ENCODE measurements around the gene PCDH12. TPM values are rescaled to one million over a fixed set of nuclear protein-coding genes. Genes with fewer than 3 reads are reported as not detected.

The PCDH12 gene
- total and polyA plus RNA-seq, 2 donors (not counting 1 experiment from before 2014, with no cell fraction given): 0.01 TPM; not detected in 1

DNA sequence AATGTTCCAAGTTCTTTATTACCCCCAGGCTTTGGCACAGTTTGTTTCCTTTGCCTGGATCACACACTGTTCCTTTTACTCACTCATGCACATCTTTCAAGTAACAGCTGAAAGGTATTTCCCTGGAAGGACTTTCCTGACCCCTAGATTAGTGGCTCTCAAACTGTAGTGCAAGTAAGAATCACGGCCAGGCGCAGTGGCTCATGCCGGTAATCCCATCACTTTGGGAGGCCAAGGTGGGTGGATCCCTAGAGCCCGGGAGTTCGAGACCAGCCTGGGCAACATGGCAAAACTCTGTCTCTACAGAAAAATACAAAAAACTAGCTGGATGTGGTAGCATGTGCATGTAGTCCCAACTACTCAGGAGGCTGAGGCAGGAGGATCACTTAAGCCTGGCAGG is 53.5 kb downstream of the PCDH12 start:
- no peaks in the 10 kb centered on the region for H3K36me3 ChIP-seq (replicated peaks in 1 of 2; ENCODE audit: control extremely low read depth in 1 of 2, control insufficient read depth in 1 of 2, extremely low read depth in 1 of 2, insufficient read depth in 2 of 2, low read length in 1 of 2)
- no peaks in the 10 kb centered on the region for H3K9me3 Mint-ChIP-seq (ENCODE audit: insufficient read depth)
- intact Hi-C loops (cut with micrococcal nuclease): no loop called here
- H3K4me1 ChIP-seq (ENCODE audit: control insufficient read depth in 2 of 2, insufficient read depth in 2 of 2, low read length in 2 of 2): no peaks in the 10 kb centered on the region
- peaks cover 0 to 2% (median 2%) of the 10 kb centered on the region in 3 donors for H3K9me3 ChIP-seq (ENCODE audit: control extremely low read depth in 1 of 3, control insufficient read depth in 2 of 3, insufficient read depth in 1 of 3, low read length in 2 of 3)
- no peak overlapping the region for H3K27ac ChIP-seq (ENCODE audit: low read length in 2 of 2)
- H4K20me1 ChIP-seq (ENCODE audit: control insufficient read depth, insufficient read depth, low read length, poor library complexity, severe bottlenecking): no peaks in the 10 kb centered on the region
- peaks cover 0 to 5% (median 0%) of the 10 kb centered on the region in 4 experiments for H3K27me3 ChIP-seq (replicated peaks in 1 of 4; ENCODE audit: control extremely low read depth in 1 of 4, control insufficient read depth in 3 of 4, insufficient read depth in 4 of 4, low read length in 3 of 4)
- H2AFZ ChIP-seq (ENCODE audit: insufficient read depth, low read depth, low read length, poor library complexity, severe bottlenecking): no peak overlapping the region
- no peak overlapping the region for H3K27ac Mint-ChIP-seq
- H3K4me3 ChIP-seq (ENCODE audit: control extremely low read depth in 1 of 5, extremely low read depth in 1 of 5, insufficient read depth in 1 of 5, low read depth in 2 of 5, low read length in 4 of 5): no peak overlapping the region
- no peak overlapping the region for H3K4me2 ChIP-seq (replicated peaks; ENCODE audit: low read depth, low read length, poor library complexity, severe bottlenecking)
- ChIA-PET CTCF (interaction anchor here (2.8 kb wide), 1 partner anchor 26 kb away, joined by 14 read pairs; the partner anchor contains the start of gene PCDH1), POLR2A (no interaction called here)
- ATAC-seq (ENCODE audit: low read depth) (no peak), DNase-seq (no peak)
- no peak overlapping the region for H3K4me3 Mint-ChIP-seq
- H3K27me3 Mint-ChIP-seq: peaks cover 19% of the 10 kb centered on the region
- H3K79me2 ChIP-seq (ENCODE audit: control insufficient read depth, insufficient read depth, low read length): no peaks in the 10 kb centered on the region
- no peaks in the 10 kb centered on the region for H3K4me1 Mint-ChIP-seq
- 96% methylated on average over 3 of the region's 5 CpGs for WGBS (ENCODE audit: insufficient coverage)
- TF ChIP-seq EZH2 (IDR thresholded peaks at IDR 0.05; ENCODE audit: borderline replicate concordance, insufficient read depth, low read depth, low read length, poor library complexity, severe bottlenecking): no peak
- TF ChIP-seq, protein P1, sequence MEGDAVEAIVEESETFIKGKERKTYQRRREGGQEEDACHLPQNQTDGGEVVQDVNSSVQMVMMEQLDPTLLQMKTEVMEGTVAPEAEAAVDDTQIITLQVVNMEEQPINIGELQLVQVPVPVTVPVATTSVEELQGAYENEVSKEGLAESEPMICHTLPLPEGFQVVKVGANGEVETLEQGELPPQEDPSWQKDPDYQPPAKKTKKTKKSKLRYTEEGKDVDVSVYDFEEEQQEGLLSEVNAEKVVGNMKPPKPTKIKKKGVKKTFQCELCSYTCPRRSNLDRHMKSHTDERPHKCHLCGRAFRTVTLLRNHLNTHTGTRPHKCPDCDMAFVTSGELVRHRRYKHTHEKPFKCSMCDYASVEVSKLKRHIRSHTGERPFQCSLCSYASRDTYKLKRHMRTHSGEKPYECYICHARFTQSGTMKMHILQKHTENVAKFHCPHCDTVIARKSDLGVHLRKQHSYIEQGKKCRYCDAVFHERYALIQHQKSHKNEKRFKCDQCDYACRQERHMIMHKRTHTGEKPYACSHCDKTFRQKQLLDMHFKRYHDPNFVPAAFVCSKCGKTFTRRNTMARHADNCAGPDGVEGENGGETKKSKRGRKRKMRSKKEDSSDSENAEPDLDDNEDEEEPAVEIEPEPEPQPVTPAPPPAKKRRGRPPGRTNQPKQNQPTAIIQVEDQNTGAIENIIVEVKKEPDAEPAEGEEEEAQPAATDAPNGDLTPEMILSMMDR (IDR thresholded peaks at IDR 0.05): no peak
- H3K9ac ChIP-seq (ENCODE audit: low read length): no peak overlapping the region

DNA sequence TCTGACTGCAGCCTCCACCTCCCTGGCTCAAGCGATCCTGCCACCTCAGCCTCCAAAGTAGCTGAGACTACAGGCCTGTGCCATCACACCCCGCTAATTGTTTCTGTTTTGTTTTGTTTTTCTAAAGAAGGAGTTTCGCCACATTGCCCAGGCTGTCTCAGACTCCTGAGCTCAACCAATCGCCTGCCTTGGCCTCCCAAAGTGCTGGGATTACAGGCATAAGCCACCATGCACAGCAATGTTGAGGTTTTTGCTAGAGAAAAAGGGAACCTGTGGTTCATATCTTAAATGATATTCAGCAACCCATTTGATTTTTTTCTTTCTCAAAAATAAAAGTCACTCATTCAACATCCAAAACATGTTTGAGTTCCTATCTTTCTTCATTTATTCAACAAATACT is 54.7 kb downstream of the PCDH12 start:
- Histone ChIP-seq H2AFZ (ENCODE audit: insufficient read depth, low read depth, low read length, poor library complexity, severe bottlenecking) (no peak overlapping the region), H3K79me2 (ENCODE audit: control insufficient read depth, insufficient read depth, low read length) (no peaks in the 10 kb centered on the region), H3K27ac (ENCODE audit: low read length in 2 of 2) (no peak overlapping the region), H3K36me3 (replicated peaks in 1 of 2; ENCODE audit: control extremely low read depth in 1 of 2, control insufficient read depth in 1 of 2, extremely low read depth in 1 of 2, insufficient read depth in 2 of 2, low read length in 1 of 2) (no peaks in the 10 kb centered on the region), H3K27me3 (replicated peaks in 1 of 4; ENCODE audit: control extremely low read depth in 1 of 4, control insufficient read depth in 3 of 4, insufficient read depth in 4 of 4, low read length in 3 of 4) (peaks cover 0 to 2% (median 0%) of the 10 kb centered on the region in 4 experiments), H3K9me3 (ENCODE audit: control extremely low read depth in 1 of 3, control insufficient read depth in 2 of 3, insufficient read depth in 1 of 3, low read length in 2 of 3) (peaks cover 0 to 2% (median 2%) of the 10 kb centered on the region in 3 donors), H3K4me1 (ENCODE audit: control insufficient read depth in 2 of 2, insufficient read depth in 2 of 2, low read length in 2 of 2) (no peaks in the 10 kb centered on the region), H3K9ac (ENCODE audit: low read length) (no peak overlapping the region), H4K20me1 (ENCODE audit: control insufficient read depth, insufficient read depth, low read length, poor library complexity, severe bottlenecking) (no peaks in the 10 kb centered on the region), H3K4me2 (replicated peaks; ENCODE audit: low read depth, low read length, poor library complexity, severe bottlenecking) (no peak overlapping the region), H3K4me3 (ENCODE audit: control extremely low read depth in 1 of 5, extremely low read depth in 1 of 5, insufficient read depth in 1 of 5, low read depth in 2 of 5, low read length in 4 of 5) (no peak overlapping the region)
- no peak for TF ChIP-seq EZH2 (IDR thresholded peaks at IDR 0.05; ENCODE audit: borderline replicate concordance, insufficient read depth, low read depth, low read length, poor library complexity, severe bottlenecking)
- TF ChIP-seq, protein P1 (IDR thresholded peaks at IDR 0.05): no peak
- Mint-ChIP-seq H3K4me3 (no peak overlapping the region), H3K27ac (no peak overlapping the region), H3K27me3 (peaks cover 22% of the 10 kb centered on the region), H3K9me3 (ENCODE audit: insufficient read depth) (no peaks in the 10 kb centered on the region), H3K4me1 (no peaks in the 10 kb centered on the region)
- WGBS (ENCODE audit: insufficient coverage): 34% methylated on average over 3 of the region's 4 CpGs
- no peak for DNase-seq
- ChIA-PET POLR2A (no interaction called here), CTCF (interaction anchor here (1.1 kb wide), 1 partner anchor 14 kb away, joined by 3 read pairs; no protein-coding TSS in a partner anchor)
- no peak for ATAC-seq (ENCODE audit: low read depth)
- intact Hi-C loops (cut with micrococcal nuclease): no loop called here
